Measurements from ENCODE around the gene GNAS-AS1.

Gene GNAS-AS1

GRCh38 chr20:58850693-58851174 is at the start of gene GNAS-AS1:
GNAS-AS1 (minus strand) TSS chr20:58850902.
- DNase-seq, result peak; percentile 76

- no peak for DNase-seq
These were observed 49.7 kb upstream of the GNAS-AS1 start for GRCh38 chr20:58900397-58900796.

GRCh38 chr20:58899512-58899911 is 48.8 kb upstream of the GNAS-AS1 start:
- DNase-seq, result no peak

GRCh38 chr20:58898629-58899408 is 48.1 kb upstream of the GNAS-AS1 start:
- no peak for DNase-seq

GRCh38 chr20:58897488-58897887 is 46.8 kb upstream of the GNAS-AS1 start:
- no peak for DNase-seq

GRCh38 chr20:58896820-58897219 is 46.1 kb upstream of the GNAS-AS1 start:
- DNase-seq, result no peak

GRCh38 chr20:58895448-58896180 is 44.9 kb upstream of the GNAS-AS1 start:
- no peak for DNase-seq

- no peak for DNase-seq
These were observed 44.1 kb upstream of the GNAS-AS1 start for GRCh38 chr20:58894652-58895447.

- DNase-seq, result peak; percentile 48
These were observed 42.8 kb upstream of the GNAS-AS1 start for GRCh38 chr20:58893355-58894120.

- DNase-seq, result no peak
These were observed 42.2 kb upstream of the GNAS-AS1 start for GRCh38 chr20:58892932-58893224.

GRCh38 chr20:58892141-58892931 is 41.6 kb upstream of the GNAS-AS1 start:
- peak; percentile 73 for DNase-seq

GRCh38 chr20:58891718-58892140 is 41.0 kb upstream of the GNAS-AS1 start:
- DNase-seq, result no peak

GRCh38 chr20:58891086-58891717 is 40.5 kb upstream of the GNAS-AS1 start:
- peak; percentile 72 for DNase-seq

GRCh38 chr20:58890518-58891085 is 39.9 kb upstream of the GNAS-AS1 start:
- peak; percentile 59 for DNase-seq

GRCh38 chr20:58889798-58890517 is 39.3 kb upstream of the GNAS-AS1 start:
- DNase-seq, result no peak

- no peak for DNase-seq
These were observed 38.6 kb upstream of the GNAS-AS1 start for GRCh38 chr20:58889334-58889760.

GRCh38 chr20:58888521-58889333 is 38.0 kb upstream of the GNAS-AS1 start:
- peak; percentile 79 for DNase-seq

GRCh38 chr20:58888103-58888502 is 37.4 kb upstream of the GNAS-AS1 start:
- DNase-seq, result no peak

GRCh38 chr20:58886546-58886945 is 35.8 kb upstream of the GNAS-AS1 start:
- no peak for DNase-seq
